Spleen (tissue), 7 donors: Measurements from ENCODE around the gene CYP11A1.

ENCODE experiments used
- POLR2A ChIP-seq, 3 donors: fragments of 450-650 bp; IDR thresholded peaks; one replicate each; pipeline ENCODE4 v1.5.1; 2017; ENCODE audit warnings: antibody characterized with exemption in 3 of 3, mild to moderate bottlenecking in 1 of 3
- POLR2AphosphoS5 ChIP-seq, 3 donors: sonication (generic); formaldehyde crosslinking; IDR thresholded peaks; one replicate each; pipeline ENCODE4 v1.5.1; 2017; ENCODE audit warnings: antibody characterized with exemption in 3 of 3
- TF ChIP-seq, protein P1 (sequence below), 11 experiments: fragments of 200-600 bp in 7 of 11; fragments of 450-650 bp in 4 of 11; sonication (generic) in 4 of 11; IDR thresholded peaks in 8 of 11; conservative IDR thresholded peaks in 3 of 11; 1 replicate in 7 of 11; 2 replicates in 4 of 11; pipeline versions ENCODE4 v1.4.0 to v1.8.0; 2016 to 2021; ENCODE audit warnings: antibody characterized with exemption in 11 of 11, inconsistent platforms in 4 of 11, mild to moderate bottlenecking in 1 of 11
- donor health status: DM: no; HTN: no; CAD: no; lungs with moderate emphysema.
- donor health status: DM: no; HTN: no; CAD: no.
- donor health status: DM: no; HTN: no; CAD: no.

DNA sequence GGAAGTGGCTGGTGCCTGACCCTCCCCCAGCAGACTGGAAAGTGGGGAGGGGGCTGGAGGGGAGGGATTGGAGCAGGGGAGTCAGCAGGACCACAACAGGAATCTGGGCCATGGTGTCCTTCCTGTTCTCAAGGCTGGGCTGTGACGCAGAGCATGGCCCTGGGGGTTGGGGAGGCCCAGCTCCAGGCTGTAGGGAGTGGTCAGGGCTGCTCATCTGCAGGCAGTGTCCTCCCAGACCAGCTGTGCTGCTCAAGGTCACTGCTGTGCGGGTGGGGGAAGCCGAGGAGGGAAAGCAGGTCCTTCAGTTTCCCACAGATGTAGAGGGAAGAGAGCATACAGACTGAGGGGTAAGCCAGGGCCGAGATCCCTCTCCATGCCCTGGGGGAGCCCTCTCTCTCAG lies 40.7 kb downstream of the CYP11A1 start:
- TF ChIP-seq POLR2A (IDR thresholded peaks at IDR 0.05) = no peak
- TF ChIP-seq POLR2AphosphoS5 (IDR thresholded peaks at IDR 0.05) = peak; percentile 58 to 75 (median 60)
- TF ChIP-seq, protein P1, sequence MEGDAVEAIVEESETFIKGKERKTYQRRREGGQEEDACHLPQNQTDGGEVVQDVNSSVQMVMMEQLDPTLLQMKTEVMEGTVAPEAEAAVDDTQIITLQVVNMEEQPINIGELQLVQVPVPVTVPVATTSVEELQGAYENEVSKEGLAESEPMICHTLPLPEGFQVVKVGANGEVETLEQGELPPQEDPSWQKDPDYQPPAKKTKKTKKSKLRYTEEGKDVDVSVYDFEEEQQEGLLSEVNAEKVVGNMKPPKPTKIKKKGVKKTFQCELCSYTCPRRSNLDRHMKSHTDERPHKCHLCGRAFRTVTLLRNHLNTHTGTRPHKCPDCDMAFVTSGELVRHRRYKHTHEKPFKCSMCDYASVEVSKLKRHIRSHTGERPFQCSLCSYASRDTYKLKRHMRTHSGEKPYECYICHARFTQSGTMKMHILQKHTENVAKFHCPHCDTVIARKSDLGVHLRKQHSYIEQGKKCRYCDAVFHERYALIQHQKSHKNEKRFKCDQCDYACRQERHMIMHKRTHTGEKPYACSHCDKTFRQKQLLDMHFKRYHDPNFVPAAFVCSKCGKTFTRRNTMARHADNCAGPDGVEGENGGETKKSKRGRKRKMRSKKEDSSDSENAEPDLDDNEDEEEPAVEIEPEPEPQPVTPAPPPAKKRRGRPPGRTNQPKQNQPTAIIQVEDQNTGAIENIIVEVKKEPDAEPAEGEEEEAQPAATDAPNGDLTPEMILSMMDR (IDR thresholded peaks at IDR 0.05 in 8 of 11, conservative IDR thresholded peaks at IDR 0.05 in 3 of 11) = no peak
